Measurements from ENCODE around the gene WNT16. TPM values are rescaled to one million over a fixed set of nuclear protein-coding genes. Genes with fewer than 3 reads are reported as not detected.

Gene WNT16
- total and polyA plus RNA-seq, 2 experiments from 2014 or later, result not detected

DNA sequence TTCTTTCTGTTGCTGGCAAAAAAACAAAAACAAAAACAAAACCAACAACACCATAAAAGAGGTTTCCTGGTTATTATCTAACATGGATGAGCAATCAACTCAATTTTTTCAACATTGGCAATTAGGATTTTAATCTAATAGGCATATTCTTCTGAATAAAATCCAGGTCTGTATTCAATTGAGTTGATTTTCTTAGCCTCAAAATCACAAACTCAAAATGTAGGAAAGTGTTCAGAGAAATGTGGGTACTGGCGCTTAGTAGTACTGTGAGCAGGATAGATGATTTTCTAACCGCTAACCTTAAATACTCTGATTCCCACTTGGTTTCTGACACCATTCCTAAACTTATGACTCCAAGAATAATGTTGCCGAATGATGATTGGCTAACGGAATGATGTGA, 5.6 kb downstream of the WNT16 start:
- H3K4me1 ChIP-seq (ENCODE audit: low read depth), result no peaks in the 10 kb centered on the region
- H3K27me3 ChIP-seq, result peaks cover 56% of the 10 kb centered on the region
- no peak overlapping the region for H3K4me3 ChIP-seq
- no peaks in the 10 kb centered on the region for H3K9me3 ChIP-seq (ENCODE audit: low read depth)
- DNase-seq (ENCODE audit: low read depth in 1 of 2, low spot score in 1 of 2), result no peak
- H3K36me3 ChIP-seq, result no peaks in the 10 kb centered on the region
- TF ChIP-seq, protein P1, sequence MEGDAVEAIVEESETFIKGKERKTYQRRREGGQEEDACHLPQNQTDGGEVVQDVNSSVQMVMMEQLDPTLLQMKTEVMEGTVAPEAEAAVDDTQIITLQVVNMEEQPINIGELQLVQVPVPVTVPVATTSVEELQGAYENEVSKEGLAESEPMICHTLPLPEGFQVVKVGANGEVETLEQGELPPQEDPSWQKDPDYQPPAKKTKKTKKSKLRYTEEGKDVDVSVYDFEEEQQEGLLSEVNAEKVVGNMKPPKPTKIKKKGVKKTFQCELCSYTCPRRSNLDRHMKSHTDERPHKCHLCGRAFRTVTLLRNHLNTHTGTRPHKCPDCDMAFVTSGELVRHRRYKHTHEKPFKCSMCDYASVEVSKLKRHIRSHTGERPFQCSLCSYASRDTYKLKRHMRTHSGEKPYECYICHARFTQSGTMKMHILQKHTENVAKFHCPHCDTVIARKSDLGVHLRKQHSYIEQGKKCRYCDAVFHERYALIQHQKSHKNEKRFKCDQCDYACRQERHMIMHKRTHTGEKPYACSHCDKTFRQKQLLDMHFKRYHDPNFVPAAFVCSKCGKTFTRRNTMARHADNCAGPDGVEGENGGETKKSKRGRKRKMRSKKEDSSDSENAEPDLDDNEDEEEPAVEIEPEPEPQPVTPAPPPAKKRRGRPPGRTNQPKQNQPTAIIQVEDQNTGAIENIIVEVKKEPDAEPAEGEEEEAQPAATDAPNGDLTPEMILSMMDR (IDR thresholded peaks at IDR 0.05; ENCODE audit: low read depth, low read length), result no peak
- no peak overlapping the region for H3K27ac ChIP-seq

GRCh38 chr7:121334875-121335648, 6.3 kb downstream of the WNT16 start:
- H3K27ac ChIP-seq, result no peak overlapping the region
- H3K9me3 ChIP-seq (ENCODE audit: low read depth), result no peaks in the 10 kb centered on the region
- TF ChIP-seq, protein P1 (IDR thresholded peaks at IDR 0.05; ENCODE audit: low read depth, low read length), result no peak
- no peaks in the 10 kb centered on the region for H3K4me1 ChIP-seq (ENCODE audit: low read depth)
- DNase-seq (ENCODE audit: low read depth in 1 of 2, low spot score in 1 of 2), result no peak
- H3K27me3 ChIP-seq, result peaks cover 49% of the 10 kb centered on the region
- H3K36me3 ChIP-seq, result no peaks in the 10 kb centered on the region
- H3K4me3 ChIP-seq, result no peak overlapping the region

DNA sequence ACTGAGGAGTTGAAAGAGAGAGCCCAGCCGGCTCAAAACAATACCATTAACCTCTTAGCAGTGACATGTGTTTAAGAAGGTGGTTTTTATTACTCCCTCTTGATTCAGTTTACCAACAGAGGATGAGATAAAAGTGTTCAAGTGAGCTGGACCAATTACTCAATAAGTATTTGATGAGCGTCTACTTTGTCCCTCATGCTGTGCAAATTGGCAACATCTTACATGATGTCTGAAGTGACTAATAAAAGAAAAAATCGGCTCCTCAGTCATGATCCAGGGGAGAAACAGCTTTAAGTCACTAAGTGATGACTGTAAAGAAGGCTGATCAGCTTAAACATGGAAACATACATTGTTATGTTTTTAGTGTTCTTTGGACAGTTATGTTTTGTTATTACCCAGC, 7.8 kb downstream of the WNT16 start:
- Histone ChIP-seq H3K27me3 (peaks cover 34% of the 10 kb centered on the region), H3K27ac (no peak overlapping the region), H3K4me1 (ENCODE audit: low read depth) (no peaks in the 10 kb centered on the region), H3K4me3 (no peak overlapping the region), H3K36me3 (no peaks in the 10 kb centered on the region), H3K9me3 (ENCODE audit: low read depth) (no peaks in the 10 kb centered on the region)
- TF ChIP-seq, protein P1 (IDR thresholded peaks at IDR 0.05; ENCODE audit: low read depth, low read length), result no peak
- no peak for DNase-seq (ENCODE audit: low read depth in 1 of 2, low spot score in 1 of 2)

DNA sequence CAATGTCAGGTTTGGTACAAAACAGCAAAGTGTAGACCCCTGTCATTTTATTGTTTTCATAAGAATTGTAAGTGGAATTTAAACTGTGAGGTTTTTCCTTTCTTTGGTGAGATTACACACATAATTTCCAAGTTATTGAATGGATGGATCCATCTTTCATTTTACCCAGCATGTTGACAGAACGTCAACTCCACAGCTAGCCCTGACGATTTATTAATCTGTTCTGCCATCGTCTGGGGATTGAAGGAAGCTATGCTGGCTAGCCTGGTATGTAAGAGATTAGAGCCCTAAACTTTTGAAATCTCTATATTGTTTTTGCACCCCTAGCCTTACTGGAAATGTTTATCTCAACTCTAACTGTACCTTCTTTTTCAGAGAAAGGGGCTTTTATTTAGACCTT, 8.6 kb downstream of the WNT16 start:
- peaks cover 26% of the 10 kb centered on the region for H3K27me3 ChIP-seq

DNA sequence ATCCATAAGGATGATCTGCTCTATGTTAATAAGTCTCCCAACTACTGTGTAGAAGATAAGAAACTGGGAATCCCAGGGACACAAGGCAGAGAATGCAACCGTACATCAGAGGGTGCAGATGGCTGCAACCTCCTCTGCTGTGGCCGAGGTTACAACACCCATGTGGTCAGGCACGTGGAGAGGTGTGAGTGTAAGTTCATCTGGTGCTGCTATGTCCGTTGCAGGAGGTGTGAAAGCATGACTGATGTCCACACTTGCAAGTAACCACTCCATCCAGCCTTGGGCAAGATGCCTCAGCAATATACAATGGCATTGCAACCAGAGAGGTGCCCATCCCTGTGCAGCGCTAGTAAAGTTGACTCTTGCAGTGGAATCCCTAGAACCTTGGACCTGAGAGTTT, 10.3 kb downstream of the WNT16 start:
- TF ChIP-seq, protein P1 (IDR thresholded peaks at IDR 0.05; ENCODE audit: low read depth, low read length), result no peak
- no peak overlapping the region for H3K4me3 ChIP-seq
- no peaks in the 10 kb centered on the region for H3K9me3 ChIP-seq (ENCODE audit: low read depth)
- H3K4me1 ChIP-seq (ENCODE audit: low read depth), result no peaks in the 10 kb centered on the region
- no peak overlapping the region for H3K27ac ChIP-seq
- H3K36me3 ChIP-seq, result no peaks in the 10 kb centered on the region
- H3K27me3 ChIP-seq, result peaks cover 13% of the 10 kb centered on the region
- no peak for DNase-seq (ENCODE audit: low read depth in 1 of 2, low spot score in 1 of 2)

More for the DNA sequence above, 8.6 kb downstream of the WNT16 start:
- no peaks in the 10 kb centered on the region for H3K36me3 ChIP-seq
- H3K27ac ChIP-seq, result no peak overlapping the region
- no peaks in the 10 kb centered on the region for H3K4me1 ChIP-seq (ENCODE audit: low read depth)
- peak in 1 of 2 donors; percentile 46 for DNase-seq (ENCODE audit: low read depth in 1 of 2, low spot score in 1 of 2)
- H3K4me3 ChIP-seq, result no peak overlapping the region
- TF ChIP-seq, protein P1 (IDR thresholded peaks at IDR 0.05; ENCODE audit: low read depth, low read length), result peak; percentile 13
- no peaks in the 10 kb centered on the region for H3K9me3 ChIP-seq (ENCODE audit: low read depth)

Data from cardiac muscle cell (in vitro differentiated cells and primary cell).